GM23248 (cell line): ENCODE results near the gene ITGAV.

Experiments
- EZH2 ChIP-seq: fragments of 200-600 bp; sonication (generic); IDR thresholded peaks from 2 replicates; pipeline ENCODE4 v1.6.1; 2018; ENCODE audit warnings: antibody characterized with exemption, mild to moderate bottlenecking; ENCODE audit not compliant: insufficient read depth, poor library complexity, severe bottlenecking
- EZH2phosphoT487 ChIP-seq: fragments of 200-600 bp; sonication (generic); IDR thresholded peaks from 2 replicates; pipeline ENCODE4 v1.6.1; 2018; ENCODE audit warnings: antibody characterized with exemption, moderate library complexity, mild to moderate bottlenecking, low read depth; ENCODE audit not compliant: insufficient read depth

DNA sequence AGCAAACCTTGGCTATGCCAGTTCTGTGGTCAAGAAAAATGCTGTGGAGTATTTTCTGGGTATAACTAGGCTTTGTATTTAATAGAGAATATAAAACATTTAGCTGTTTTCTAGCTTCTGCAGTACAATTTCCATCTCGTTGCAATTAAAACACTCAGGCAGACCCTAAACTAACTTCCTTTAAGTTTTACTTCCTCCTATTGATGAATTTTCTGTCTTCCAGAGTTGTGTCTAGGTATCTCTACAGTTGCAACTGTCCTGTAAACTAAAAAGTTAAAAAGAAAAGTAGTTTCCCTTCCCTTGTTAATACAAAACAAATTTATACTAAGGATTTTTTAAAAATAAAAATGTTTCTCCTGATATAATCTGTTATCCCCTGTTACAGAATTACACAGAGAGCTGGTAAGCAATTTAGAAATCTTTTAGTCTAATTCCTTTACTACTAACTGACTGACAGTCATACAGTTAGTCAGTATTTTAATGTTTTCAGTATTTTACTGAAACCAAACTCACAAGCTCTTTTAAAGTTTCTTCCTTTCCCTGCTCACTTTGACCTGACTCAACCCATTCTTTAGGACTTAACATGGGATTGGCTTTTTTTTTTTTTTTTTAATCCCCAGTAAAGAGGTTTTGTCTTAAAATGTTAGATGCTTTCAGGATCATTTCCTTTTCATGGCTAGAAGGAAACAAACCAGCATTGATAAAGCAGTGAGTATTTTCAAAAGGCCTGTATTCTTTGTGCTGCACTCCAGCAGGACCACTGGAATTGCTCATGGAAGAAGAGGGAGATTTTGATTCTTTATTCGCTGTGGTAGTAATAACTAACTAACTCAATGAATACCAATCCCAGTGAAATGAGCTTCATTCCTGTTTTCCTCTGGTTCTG is 22.9 kb downstream of the ITGAV start:
- TF ChIP-seq EZH2phosphoT487 (no peak), EZH2 (no peak)
